Neural cell (in vitro differentiated cells): ENCODE data around the gene ZNF385C. TPM values are rescaled to one million over a fixed set of nuclear protein-coding genes. Genes with fewer than 3 reads are reported as not detected.
A peak's percentile ranks its signal among the peaks of the same experiment; 100 is the strongest.

Experiments used
- H2AFZ ChIP-seq: fragments of 200-600, 300-800 bp; sonication (generic), shearing (Covaris generic); 2 replicates; pipeline ENCODE4 v1.6.0; 2014; ENCODE audit warnings: low read depth, mild to moderate bottlenecking, antibody characterized with exemption, low read length, moderate library complexity
- H3F3A ChIP-seq: fragments of 200-600 bp; shearing (Covaris generic); 2 replicates; pipeline ENCODE4 v1.6.1; 2016; ENCODE audit warnings: mild to moderate bottlenecking, moderate library complexity, mixed read lengths, antibody characterized with exemption, low read length; ENCODE audit not compliant: insufficient read depth, poor library complexity, severe bottlenecking
- H3K27ac ChIP-seq: fragments of 200-600, 300-800 bp; sonication (generic), shearing (Covaris generic); 2 replicates; pipeline ENCODE4 v1.5.1; 2014; ENCODE audit warnings: mild to moderate bottlenecking, low read length, moderate library complexity
- H3K27me3 ChIP-seq: fragments of 300-800, 200-600 bp; sonication (generic), shearing (Covaris generic); 2 replicates; pipeline ENCODE4 v1.6.0; 2014; ENCODE audit warnings: mild to moderate bottlenecking, low read depth, low read length, moderate library complexity; ENCODE audit not compliant: insufficient read depth
- H3K36me3 ChIP-seq: fragments of 300-800, 200-600 bp; sonication (generic), shearing (Covaris generic); 2 replicates; pipeline ENCODE4 v1.5.1; 2014; ENCODE audit warnings: mild to moderate bottlenecking, antibody characterized with exemption, low read length, moderate library complexity; ENCODE audit not compliant: insufficient read depth
- H3K4me2 ChIP-seq: fragments of 300-800, 200-600 bp; sonication (generic), shearing (Covaris generic); 2 replicates; pipeline ENCODE4 v1.6.0; 2014; ENCODE audit warnings: mild to moderate bottlenecking, low read length
- H3K4me3 ChIP-seq: fragments of 300-800, 200-600 bp; sonication (generic), shearing (Covaris generic); 2 replicates; pipeline ENCODE4 v1.5.1; 2014; ENCODE audit warnings: mild to moderate bottlenecking, low read length, moderate library complexity
- H3K79me2 ChIP-seq: fragments of 200-600 bp; shearing (Covaris generic); replicated peaks from 2 replicates; pipeline ENCODE4 v1.6.0; 2014; ENCODE audit warnings: mild to moderate bottlenecking, low read length, moderate library complexity; ENCODE audit not compliant: insufficient read depth
- H3K9ac ChIP-seq: fragments of 300-800, 200-600 bp; sonication (generic), shearing (Covaris generic); 2 replicates; pipeline ENCODE4 v1.6.1; 2016; ENCODE audit warnings: mild to moderate bottlenecking, low read length, mixed read lengths
- H3K9me2 ChIP-seq: fragments of 200-600 bp; shearing (Covaris generic); 2 replicates; pipeline ENCODE4 v1.6.1; 2016; ENCODE audit warnings: mild to moderate bottlenecking, low read length, mixed read lengths; ENCODE audit not compliant: insufficient read depth
- H3K9me3 ChIP-seq: fragments of 200-600, 300-800 bp; sonication (generic), shearing (Covaris generic); 2 replicates; pipeline ENCODE4 v1.6.1; 2016; ENCODE audit warnings: mild to moderate bottlenecking, mixed run types, low read length, moderate library complexity, mixed read lengths
- H4K20me1 ChIP-seq: fragments of 200-600 bp; shearing (Covaris generic); 2 replicates; pipeline ENCODE4 v1.6.1; 2016; ENCODE audit warnings: mild to moderate bottlenecking, mixed run types; ENCODE audit not compliant: insufficient read depth
- EP300 ChIP-seq: fragments of 450-650 bp; conservative IDR thresholded peaks from 2 replicates; pipeline ENCODE4 v1.6.1; 2014; ENCODE audit warnings: antibody characterized with exemption, mild to moderate bottlenecking, moderate library complexity; ENCODE audit not compliant: poor library complexity, severe bottlenecking
- EZH2 ChIP-seq: fragments of 200-600, 300-800 bp; shearing (Covaris generic), sonication (generic); IDR thresholded peaks from 2 replicates; pipeline ENCODE4 v1.6.1; 2014; ENCODE audit warnings: antibody characterized with exemption, low read length, borderline replicate concordance, mild to moderate bottlenecking; ENCODE audit not compliant: insufficient read depth, poor library complexity, severe bottlenecking
- MXI1 ChIP-seq: fragments of 450-650 bp; conservative IDR thresholded peaks from 2 replicates; pipeline ENCODE4 v1.6.1; 2014; ENCODE audit warnings: antibody characterized with exemption, mild to moderate bottlenecking; ENCODE audit not compliant: poor library complexity, severe bottlenecking
- POLR2AphosphoS5 ChIP-seq: IDR thresholded peaks from 2 replicates; pipeline ENCODE4 v1.6.1; 2012
- RAD21 ChIP-seq: fragments of 450-650 bp; conservative IDR thresholded peaks from 2 replicates; pipeline ENCODE4 v1.6.1; 2014; ENCODE audit warnings: antibody characterized with exemption, mild to moderate bottlenecking, moderate library complexity
- SMC3 ChIP-seq: fragments of 450-650 bp; conservative IDR thresholded peaks from 2 replicates; pipeline ENCODE4 v1.6.1; 2014; ENCODE audit warnings: antibody characterized with exemption, mild to moderate bottlenecking, moderate library complexity; ENCODE audit not compliant: poor library complexity
- TAF1 ChIP-seq: IDR thresholded peaks from 2 replicates; pipeline ENCODE4 v1.6.1; 2012; ENCODE audit warnings: low read depth
- polyA plus RNA-seq: library from polyadenylated mRNA; depleted of rRNA; stranded (reverse); fragments of >200 nt; gene quantifications from 2 replicates; pipeline ENCODE4 v1.2.3, GENCODE V29; 2014
- TF ChIP-seq, protein P1 (sequence below): IDR thresholded peaks from 2 replicates; pipeline ENCODE4 v1.6.1; 2012; ENCODE audit warnings: borderline replicate concordance
- TF ChIP-seq, protein P2 (sequence below): fragments of 450-650 bp; IDR thresholded peaks from 2 replicates; pipeline ENCODE4 v1.5.1; 2014; ENCODE audit warnings: antibody characterized with exemption, mild to moderate bottlenecking, moderate library complexity; ENCODE audit not compliant: poor library complexity, severe bottlenecking

ZNF385C gene
- polyA plus RNA-seq, 1 donor from 2014 or later: 0.69 TPM

- Histone ChIP-seq H3K4me2 (no peak overlapping the region), H4K20me1 (no peaks in the 10 kb centered on the region), H3K9ac (peak overlapping the region; percentile 4), H3K9me2 (no peaks in the 10 kb centered on the region), H3K36me3 (no peaks in the 10 kb centered on the region), H3F3A (no peaks in the 10 kb centered on the region), H2AFZ (no peak overlapping the region), H3K27me3 (no peaks in the 10 kb centered on the region), H3K9me3 (no peaks in the 10 kb centered on the region), H3K27ac (peak overlapping the region; percentile 12), H3K4me3 (no peak overlapping the region), H3K79me2 (no peaks in the 10 kb centered on the region)
- no peak for TF ChIP-seq EP300
- TF ChIP-seq, protein P1, sequence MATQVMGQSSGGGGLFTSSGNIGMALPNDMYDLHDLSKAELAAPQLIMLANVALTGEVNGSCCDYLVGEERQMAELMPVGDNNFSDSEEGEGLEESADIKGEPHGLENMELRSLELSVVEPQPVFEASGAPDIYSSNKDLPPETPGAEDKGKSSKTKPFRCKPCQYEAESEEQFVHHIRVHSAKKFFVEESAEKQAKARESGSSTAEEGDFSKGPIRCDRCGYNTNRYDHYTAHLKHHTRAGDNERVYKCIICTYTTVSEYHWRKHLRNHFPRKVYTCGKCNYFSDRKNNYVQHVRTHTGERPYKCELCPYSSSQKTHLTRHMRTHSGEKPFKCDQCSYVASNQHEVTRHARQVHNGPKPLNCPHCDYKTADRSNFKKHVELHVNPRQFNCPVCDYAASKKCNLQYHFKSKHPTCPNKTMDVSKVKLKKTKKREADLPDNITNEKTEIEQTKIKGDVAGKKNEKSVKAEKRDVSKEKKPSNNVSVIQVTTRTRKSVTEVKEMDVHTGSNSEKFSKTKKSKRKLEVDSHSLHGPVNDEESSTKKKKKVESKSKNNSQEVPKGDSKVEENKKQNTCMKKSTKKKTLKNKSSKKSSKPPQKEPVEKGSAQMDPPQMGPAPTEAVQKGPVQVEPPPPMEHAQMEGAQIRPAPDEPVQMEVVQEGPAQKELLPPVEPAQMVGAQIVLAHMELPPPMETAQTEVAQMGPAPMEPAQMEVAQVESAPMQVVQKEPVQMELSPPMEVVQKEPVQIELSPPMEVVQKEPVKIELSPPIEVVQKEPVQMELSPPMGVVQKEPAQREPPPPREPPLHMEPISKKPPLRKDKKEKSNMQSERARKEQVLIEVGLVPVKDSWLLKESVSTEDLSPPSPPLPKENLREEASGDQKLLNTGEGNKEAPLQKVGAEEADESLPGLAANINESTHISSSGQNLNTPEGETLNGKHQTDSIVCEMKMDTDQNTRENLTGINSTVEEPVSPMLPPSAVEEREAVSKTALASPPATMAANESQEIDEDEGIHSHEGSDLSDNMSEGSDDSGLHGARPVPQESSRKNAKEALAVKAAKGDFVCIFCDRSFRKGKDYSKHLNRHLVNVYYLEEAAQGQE: no peak
- TF ChIP-seq EZH2: no peak
- TF ChIP-seq MXI1: no peak
- TF ChIP-seq RAD21: no peak
- TF ChIP-seq POLR2AphosphoS5: no peak
- TF ChIP-seq, protein P2, sequence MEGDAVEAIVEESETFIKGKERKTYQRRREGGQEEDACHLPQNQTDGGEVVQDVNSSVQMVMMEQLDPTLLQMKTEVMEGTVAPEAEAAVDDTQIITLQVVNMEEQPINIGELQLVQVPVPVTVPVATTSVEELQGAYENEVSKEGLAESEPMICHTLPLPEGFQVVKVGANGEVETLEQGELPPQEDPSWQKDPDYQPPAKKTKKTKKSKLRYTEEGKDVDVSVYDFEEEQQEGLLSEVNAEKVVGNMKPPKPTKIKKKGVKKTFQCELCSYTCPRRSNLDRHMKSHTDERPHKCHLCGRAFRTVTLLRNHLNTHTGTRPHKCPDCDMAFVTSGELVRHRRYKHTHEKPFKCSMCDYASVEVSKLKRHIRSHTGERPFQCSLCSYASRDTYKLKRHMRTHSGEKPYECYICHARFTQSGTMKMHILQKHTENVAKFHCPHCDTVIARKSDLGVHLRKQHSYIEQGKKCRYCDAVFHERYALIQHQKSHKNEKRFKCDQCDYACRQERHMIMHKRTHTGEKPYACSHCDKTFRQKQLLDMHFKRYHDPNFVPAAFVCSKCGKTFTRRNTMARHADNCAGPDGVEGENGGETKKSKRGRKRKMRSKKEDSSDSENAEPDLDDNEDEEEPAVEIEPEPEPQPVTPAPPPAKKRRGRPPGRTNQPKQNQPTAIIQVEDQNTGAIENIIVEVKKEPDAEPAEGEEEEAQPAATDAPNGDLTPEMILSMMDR: no peak
- no peak for TF ChIP-seq SMC3
- TF ChIP-seq TAF1: no peak
Observed at GRCh38 chr17:42027590-42027889, 70.7 kb downstream of the ZNF385C start.

DNA sequence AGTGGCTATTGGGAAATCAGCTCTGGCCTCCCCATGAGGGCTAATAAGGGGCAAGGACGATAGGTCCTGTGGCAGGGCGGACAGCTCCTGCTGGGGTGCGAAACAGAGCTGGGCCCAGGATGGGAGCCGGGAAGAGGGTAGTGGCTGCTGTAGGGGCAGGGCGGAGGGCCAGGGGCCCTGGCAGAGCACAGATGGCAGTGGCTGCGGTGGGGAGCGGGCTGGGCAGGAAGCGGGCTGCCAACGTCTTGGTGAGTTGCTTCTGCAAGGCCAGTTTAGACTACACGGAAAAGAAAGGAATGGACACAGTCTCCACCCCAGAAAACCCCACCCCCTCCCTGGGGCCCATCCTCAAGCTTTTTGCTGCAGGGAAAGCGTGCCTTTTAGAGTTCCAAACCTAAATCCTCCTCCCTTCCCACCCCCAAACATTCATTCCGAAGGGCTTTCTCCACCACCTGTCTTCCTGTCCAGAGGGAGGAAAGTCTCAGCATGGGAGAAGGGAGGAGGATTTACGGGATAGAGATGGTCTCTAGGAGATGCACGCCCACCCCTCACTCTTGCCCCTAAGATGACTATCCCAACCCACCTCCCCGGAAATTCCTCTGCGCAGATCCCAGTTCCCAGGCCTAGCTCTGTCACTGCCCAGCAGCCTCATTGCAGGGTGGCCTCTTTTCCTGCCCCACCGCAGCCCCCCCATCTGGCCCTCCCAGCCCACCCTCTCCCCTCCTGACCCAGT lies 71.2 kb downstream of the ZNF385C start:
- H3K36me3 ChIP-seq: no peaks in the 10 kb centered on the region
- no peaks in the 10 kb centered on the region for H3K9me2 ChIP-seq
- no peak overlapping the region for H3K4me2 ChIP-seq
- no peaks in the 10 kb centered on the region for H3K9me3 ChIP-seq
- no peak for TF ChIP-seq MXI1
- peak; percentile 6 for TF ChIP-seq POLR2AphosphoS5
- H3K27ac ChIP-seq: no peak overlapping the region
- no peak overlapping the region for H3K4me3 ChIP-seq
- H2AFZ ChIP-seq: no peak overlapping the region
- no peaks in the 10 kb centered on the region for H3K79me2 ChIP-seq
- H4K20me1 ChIP-seq: no peaks in the 10 kb centered on the region
- no peaks in the 10 kb centered on the region for H3K27me3 ChIP-seq
- H3F3A ChIP-seq: no peaks in the 10 kb centered on the region
- H3K9ac ChIP-seq: no peak overlapping the region
